HEK293T (cell line): ENCODE data around the gene BPNT1.
"Not testable (repeated sequence)": the region's sequence is repeated elsewhere in the genome, so short reads cannot be mapped to it uniquely, and the experiment has no call there.

Experiments used
- CTCF ChIA-PET: fragments of 350-600 bp; formaldehyde crosslinking; extraction: SDS; loops from one replicate; lab custom pipeline; 2021; ENCODE audit warnings: antibody characterized with exemption, inconsistent platforms; lab: Yijun Ruan, JAX
- POLR2A ChIA-PET: fragments of 350-600 bp; formaldehyde crosslinking; extraction: SDS; loops from one replicate; lab custom pipeline; 2020; ENCODE audit warnings: antibody characterized with exemption, inconsistent platforms; lab: Yijun Ruan, JAX
- DNase-seq: peaks from one replicate; pipeline ENCODE4 v3.0.0; 2012; ENCODE audit warnings: mixed read lengths; ENCODE audit errors: extremely low spot score
- ARNT ChIP-seq: fragments of 450-650 bp; IDR thresholded peaks from 2 replicates; pipeline ENCODE4 v1.6.1; 2017; ENCODE audit warnings: mild to moderate bottlenecking
- BHLHE40 ChIP-seq: fragments of 450-650 bp; IDR thresholded peaks from 2 replicates; pipeline ENCODE4 v1.6.1; 2016; ENCODE audit warnings: mild to moderate bottlenecking, moderate library complexity, borderline replicate concordance
- CTBP1 ChIP-seq: fragments of 450-650 bp; IDR thresholded peaks from 2 replicates; pipeline ENCODE4 v1.6.1; 2016; ENCODE audit warnings: borderline replicate concordance
- ELF4 ChIP-seq: fragments of 450-650 bp; IDR thresholded peaks from 2 replicates; pipeline ENCODE4 v1.6.1; 2017; ENCODE audit warnings: antibody characterized with exemption
- FOXA1 ChIP-seq: fragments of 450-650 bp; IDR thresholded peaks from 2 replicates; pipeline ENCODE4 v1.6.1; 2016; ENCODE audit warnings: mild to moderate bottlenecking
- FOXK2 ChIP-seq: fragments of 450-650 bp; IDR thresholded peaks from 2 replicates; pipeline ENCODE4 v1.6.1; 2016; ENCODE audit warnings: mild to moderate bottlenecking
- FOXM1 ChIP-seq: fragments of 450-650 bp; IDR thresholded peaks from 2 replicates; pipeline ENCODE4 v1.6.1; 2017; ENCODE audit warnings: mild to moderate bottlenecking, borderline replicate concordance
- HDGF ChIP-seq: fragments of 450-650 bp; IDR thresholded peaks from 2 replicates; pipeline ENCODE4 v1.6.1; 2017; ENCODE audit warnings: antibody characterized with exemption, borderline replicate concordance
- L3MBTL2 ChIP-seq: fragments of 450-650 bp; conservative IDR thresholded peaks from 2 replicates; pipeline ENCODE4 v1.6.1; 2016; ENCODE audit warnings: mild to moderate bottlenecking
- LEF1 ChIP-seq: fragments of 450-650 bp; IDR thresholded peaks from 2 replicates; pipeline ENCODE4 v1.6.1; 2017; ENCODE audit warnings: mild to moderate bottlenecking, borderline replicate concordance
- NFRKB ChIP-seq: fragments of 450-650 bp; IDR thresholded peaks from 2 replicates; pipeline ENCODE4 v1.6.1; 2016; ENCODE audit warnings: mild to moderate bottlenecking, moderate library complexity
- PKNOX1 ChIP-seq: fragments of 450-650 bp; IDR thresholded peaks from 2 replicates; pipeline ENCODE4 v1.6.1; 2016
- SP1 ChIP-seq: fragments of 450-650 bp; IDR thresholded peaks from 2 replicates; pipeline ENCODE4 v1.6.1; 2017
- SUZ12 ChIP-seq: fragments of 450-650 bp; IDR thresholded peaks from 2 replicates; pipeline ENCODE4 v1.6.1; 2016; ENCODE audit warnings: mild to moderate bottlenecking
- TARDBP ChIP-seq: fragments of 450-650 bp; IDR thresholded peaks from 2 replicates; pipeline ENCODE4 v1.6.1; 2016
- ZNF384 ChIP-seq: fragments of 450-650 bp; IDR thresholded peaks from 2 replicates; pipeline ENCODE4 v1.6.1; 2016

BPNT1 gene

GRCh38 chr1:220038640-220039039, 50.9 kb downstream of the BPNT1 start:
- ChIA-PET CTCF (interaction anchor here (0.6 kb wide), 1 partner anchor 13 kb away, joined by 7 read pairs; no protein-coding TSS in a partner anchor), POLR2A (no interaction called here)
- TF ChIP-seq FOXA1 (no peak), CTBP1 (no peak), SP1 (no peak), L3MBTL2 (no peak), FOXM1 (no peak), ZNF384 (no peak), NFRKB (no peak), PKNOX1 (no peak), ELF4 (no peak), TARDBP (no peak), BHLHE40 (no peak), FOXK2 (no peak), SUZ12 (no peak), LEF1 (no peak), ARNT (no peak), HDGF (no peak)
- no peak for DNase-seq

DNA sequence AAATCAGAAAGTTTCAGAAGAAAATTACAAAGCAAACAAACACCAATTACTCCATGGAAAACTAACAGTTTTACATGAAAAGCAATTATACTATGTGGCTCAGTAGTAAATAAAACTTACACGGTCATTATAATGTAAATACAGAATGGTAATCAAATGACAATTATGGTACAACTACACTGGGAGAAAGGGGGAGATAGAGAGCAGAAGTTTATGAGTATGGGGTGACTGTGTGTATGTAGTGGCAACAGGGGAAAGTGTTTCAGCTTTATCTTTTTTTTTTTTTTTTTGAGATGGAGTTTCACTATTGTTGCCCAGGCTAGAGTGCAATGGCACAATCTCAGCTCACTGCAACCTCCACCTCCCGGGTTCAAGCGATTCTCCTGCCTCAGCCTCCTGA, 51.8 kb downstream of the BPNT1 start:
- POLR2A ChIA-PET, CTCF ChIA-PET, DNase-seq: not testable (repeated sequence)

- ChIA-PET POLR2A (no interaction called here), CTCF (no interaction called here)
- no peak for DNase-seq
- no peak for TF ChIP-seq SUZ12
- TF ChIP-seq L3MBTL2 = no peak
- no peak for TF ChIP-seq BHLHE40
- TF ChIP-seq CTBP1 = no peak
- TF ChIP-seq FOXA1 = no peak
- TF ChIP-seq FOXK2 = no peak
- no peak for TF ChIP-seq ZNF384
- TF ChIP-seq HDGF = no peak
- no peak for TF ChIP-seq NFRKB
- TF ChIP-seq SP1 = no peak
- no peak for TF ChIP-seq LEF1
Measured at GRCh38 chr1:220032911-220033310, 56.7 kb downstream of the BPNT1 start.

GRCh38 chr1:220031287-220031686, 58.3 kb downstream of the BPNT1 start:
- CTCF ChIA-PET = interaction anchor here (0.7 kb wide), 1 partner anchor 9 kb away, joined by 3 read pairs; no protein-coding TSS in a partner anchor

GRCh38 chr1:220028346-220028895, 61.2 kb downstream of the BPNT1 start:
- CTCF ChIA-PET = no interaction called here
- POLR2A ChIA-PET = no interaction called here
- no peak for DNase-seq
- TF ChIP-seq SUZ12 = no peak
- no peak for TF ChIP-seq BHLHE40
- no peak for TF ChIP-seq PKNOX1
- TF ChIP-seq FOXK2 = no peak
- TF ChIP-seq SP1 = no peak
- TF ChIP-seq FOXA1 = no peak
- no peak for TF ChIP-seq L3MBTL2
- TF ChIP-seq ARNT = no peak

More at GRCh38 chr1:220031287-220031686, 58.3 kb downstream of the BPNT1 start:
- DNase-seq = no peak
- TF ChIP-seq BHLHE40 (no peak), TARDBP (no peak), ARNT (no peak), ELF4 (no peak), L3MBTL2 (no peak), ZNF384 (no peak)
- POLR2A ChIA-PET = no interaction called here

GRCh38 chr1:220019071-220019470, 70.5 kb downstream of the BPNT1 start:
- ChIA-PET CTCF (no interaction called here), POLR2A (no interaction called here)
- DNase-seq = no peak
- TF ChIP-seq ZNF384 (no peak), FOXA1 (no peak), NFRKB (no peak)

DNA sequence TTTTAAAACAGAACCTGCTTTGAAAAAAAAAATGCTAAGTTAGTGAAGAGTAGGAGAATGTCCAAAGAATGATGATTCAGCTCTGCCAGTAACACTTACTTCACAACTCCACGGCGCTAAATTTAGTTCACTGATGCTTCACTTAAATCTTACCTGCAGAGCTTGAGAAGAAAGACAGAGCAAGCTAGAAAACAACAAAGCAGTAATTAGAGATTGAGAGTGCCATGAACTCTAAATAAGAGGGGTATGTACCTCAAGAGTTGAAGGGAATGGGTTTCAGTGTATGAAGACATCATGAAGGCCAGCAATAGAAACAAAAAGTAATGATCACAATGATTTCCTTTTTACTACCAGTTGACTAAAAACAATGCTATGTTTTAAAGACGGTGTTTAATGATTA, 76.1 kb downstream of the BPNT1 start:
- TF ChIP-seq SUZ12 (no peak), L3MBTL2 (no peak), TARDBP (no peak), ELF4 (no peak), HDGF (no peak), NFRKB (no peak), PKNOX1 (no peak)
- CTCF ChIA-PET = interaction anchor here (1.2 kb wide), 1 partner anchor 11 kb away, joined by 4 read pairs; no protein-coding TSS in a partner anchor
- POLR2A ChIA-PET = no interaction called here
- DNase-seq = no peak
